ENCODE data around the gene LGALS14.

LGALS14 gene

GRCh38 chr19:39736088-39736487, 31.8 kb downstream of the LGALS14 start:
- Histone ChIP-seq H3K36me3 (ENCODE audit: control insufficient read depth in 2 of 2, insufficient read depth in 1 of 2, low read length in 2 of 2) (no peaks in the 10 kb centered on the region), H3K9me3 (ENCODE audit: control insufficient read depth, insufficient read depth, low read depth, low read length) (no peaks in the 10 kb centered on the region; the same call in 1 of the 2 replicates), H3K4me3 (ENCODE audit: low read depth, low read length) (no peak overlapping the region), H3K4me1 (ENCODE audit: control insufficient read depth, insufficient read depth, low read length) (no peaks in the 10 kb centered on the region), H3K27ac (ENCODE audit: extremely low read depth, low read depth, low read length) (no peak overlapping the region)
- TF ChIP-seq ZNF473 (tag by site-specific recombination; IDR thresholded peaks at IDR 0.05) (no peak), ZBTB11 (tag by site-specific recombination; conservative IDR thresholded peaks at IDR 0.05; ENCODE audit: low read depth) (no peak), ZNF747 (tag by site-specific recombination; IDR thresholded peaks at IDR 0.05) (no peak), SETDB1 (IDR thresholded peaks at IDR 0.05; ENCODE audit: insufficient read length, low read length) (no peak), ZNF529 (tag by site-specific recombination; IDR thresholded peaks at IDR 0.05; ENCODE audit: insufficient replicate concordance) (no peak), ZNF214 (tag by site-specific recombination; IDR thresholded peaks at IDR 0.05; ENCODE audit: borderline replicate concordance) (no peak), ZNF174 (tag by site-specific recombination; IDR thresholded peaks at IDR 0.05) (no peak), ZNF791 (tag by site-specific recombination; IDR thresholded peaks at IDR 0.05) (no peak), ZNF140 (tag by site-specific recombination; IDR thresholded peaks at IDR 0.05) (no peak), ZNF518A (tag by site-specific recombination; conservative IDR thresholded peaks at IDR 0.05; ENCODE audit: low read depth) (no peak), ZNF362 (tag by site-specific recombination; IDR thresholded peaks at IDR 0.05) (no peak), ZNF274 (IDR thresholded peaks at IDR 0.05; ENCODE audit: low read length) (no peak), ZNF274 (tag by site-specific recombination; IDR thresholded peaks at IDR 0.05; ENCODE audit: borderline replicate concordance) (no peak), ZNF221 (tag by site-specific recombination; IDR thresholded peaks at IDR 0.05; ENCODE audit: borderline replicate concordance) (no peak), ZNF530 (tag by site-specific recombination; IDR thresholded peaks at IDR 0.05; ENCODE audit: low read depth) (no peak), ZFP37 (tag by site-specific recombination; IDR thresholded peaks at IDR 0.05) (no peak), ZNF292 (tag by site-specific recombination; IDR thresholded peaks at IDR 0.05; ENCODE audit: borderline replicate concordance, low read depth) (no peak), WT1 (tag by site-specific recombination; IDR thresholded peaks at IDR 0.05) (no peak)
- ChIA-PET CTCF (no interaction called here), POLR2A (no interaction called here)

All from HEK293 (cell line).